Measurements from ENCODE around the gene TECPR2. TPM values are rescaled to one million over a fixed set of nuclear protein-coding genes. Genes with fewer than 3 reads are reported as not detected.

TECPR2 gene
- total RNA-seq, 1 donor from 2014 or later, result 10.9 TPM

GRCh38 chr14:102377696-102378095 lies 15.0 kb downstream of the TECPR2 start:
- no peak for ATAC-seq

GRCh38 chr14:102378830-102379229 lies 16.1 kb downstream of the TECPR2 start:
- no peak for ATAC-seq

GRCh38 chr14:102387086-102387485 lies 24.3 kb downstream of the TECPR2 start:
- no peak for ATAC-seq

GRCh38 chr14:102389246-102389645 lies 26.5 kb downstream of the TECPR2 start:
- no peak for ATAC-seq

GRCh38 chr14:102390064-102390855 lies 27.5 kb downstream of the TECPR2 start:
- ATAC-seq, result no peak

GRCh38 chr14:102392506-102392905 lies 29.8 kb downstream of the TECPR2 start:
- no peak for ATAC-seq

- no peak for ATAC-seq
These were observed 32.1 kb downstream of the TECPR2 start for GRCh38 chr14:102394717-102395375.

GRCh38 chr14:102396521-102396920 lies 33.8 kb downstream of the TECPR2 start:
- no peak for ATAC-seq

- no peak for ATAC-seq
These were observed 40.3 kb downstream of the TECPR2 start for GRCh38 chr14:102403028-102403427.

- ATAC-seq, result no peak
These were observed 44.5 kb downstream of the TECPR2 start for GRCh38 chr14:102407258-102407657.

- no peak for ATAC-seq
These were observed 46.0 kb downstream of the TECPR2 start for GRCh38 chr14:102408724-102409123.

GRCh38 chr14:102415671-102416070 lies 52.9 kb downstream of the TECPR2 start:
- ATAC-seq, result no peak

- no peak for ATAC-seq
These were observed 54.3 kb downstream of the TECPR2 start for GRCh38 chr14:102417001-102417431.

- no peak for ATAC-seq
These were observed 54.9 kb downstream of the TECPR2 start for GRCh38 chr14:102417646-102418045.

- ATAC-seq, result peak; percentile 24
These were observed 55.6 kb downstream of the TECPR2 start for GRCh38 chr14:102418169-102418852.

- no peak for ATAC-seq
These were observed 56.1 kb downstream of the TECPR2 start for GRCh38 chr14:102418853-102419240.

GRCh38 chr14:102419276-102419675 lies 56.5 kb downstream of the TECPR2 start:
- no peak for ATAC-seq

GRCh38 chr14:102419716-102420115 lies 57.0 kb downstream of the TECPR2 start:
- no peak for ATAC-seq

GRCh38 chr14:102421411-102422057 lies 58.8 kb downstream of the TECPR2 start:
- ATAC-seq, result no peak

- peak; percentile 97 for ATAC-seq
These were observed 61.8 kb downstream of the TECPR2 start for GRCh38 chr14:102424520-102424919.

GRCh38 chr14:102424923-102425322 lies 62.2 kb downstream of the TECPR2 start:
- no peak for ATAC-seq

GRCh38 chr14:102426796-102427195 lies 64.1 kb downstream of the TECPR2 start:
- no peak for ATAC-seq

- ATAC-seq, result no peak
These were observed 64.9 kb downstream of the TECPR2 start for GRCh38 chr14:102427642-102428041.
